ENCODE measurements around the gene PARD6B. TPM values are rescaled to one million over a fixed set of nuclear protein-coding genes. Genes with fewer than 3 reads are reported as not detected.
"Not testable (repeated sequence)": the region's sequence is repeated elsewhere in the genome, so short reads cannot be mapped to it uniquely, and the experiment has no call there.

Gene PARD6B
- total RNA-seq, 1 experiment from 2014 or later = 153 TPM

- Mint-ChIP-seq H3K4me1 (ENCODE audit: low read depth, unreplicated experiment) (peaks cover 11% of the 10 kb centered on the region), H3K9me3 (ENCODE audit: unreplicated experiment) (no peaks in the 10 kb centered on the region), H3K27me3 (ENCODE audit: insufficient read depth, unreplicated experiment) (no peaks in the 10 kb centered on the region), H3K36me3 (ENCODE audit: insufficient read depth, unreplicated experiment) (no peaks in the 10 kb centered on the region), H3K27ac (ENCODE audit: unreplicated experiment) (peak overlapping the region; percentile 2), H3K4me3 (ENCODE audit: unreplicated experiment) (no peak overlapping the region)
- ChIA-PET CTCF (interaction anchor here (0.6 to 1.9 kb wide), 8 partner anchors 8 to 95 kb away, joined by 3 to 11 read pairs (median 5); no protein-coding TSS in a partner anchor), POLR2A (interaction anchor here (1.2 kb wide), 1 partner anchor 15 kb away, joined by 4 read pairs; no protein-coding TSS in a partner anchor)
- H3K36me3 ChIP-seq (ENCODE audit: control insufficient read depth, insufficient read depth, low read length) = no peaks in the 10 kb centered on the region
- no TSS peak for BruUV-seq (replicated peaks)
- H3K9me3 ChIP-seq = no peaks in the 10 kb centered on the region
- no peaks in the 10 kb centered on the region for H3K27me3 ChIP-seq (replicated peaks; ENCODE audit: control insufficient read depth, insufficient read depth, low read length)
- no peak overlapping the region for H3K4me3 ChIP-seq (ENCODE audit: low read depth, low read length)
- DNase-seq = no peak
- H3K4me1 ChIP-seq = peaks cover 31% of the 10 kb centered on the region
- intact Hi-C loops (cut with micrococcal nuclease; ENCODE audit: unreplicated experiment) = no loop called here
- no peak for TF ChIP-seq CTCF (IDR thresholded peaks at IDR 0.05; ENCODE audit: insufficient read depth in 1 of 2, low read depth in 1 of 2, low read length in 1 of 2, severe bottlenecking in 1 of 2, unreplicated experiment in 1 of 2)
These were observed 36.1 kb upstream of the PARD6B start for GRCh38 chr20:50695135-50695872.

GRCh38 chr20:50698255-50698654, 33.1 kb upstream of the PARD6B start:
- CTCF ChIA-PET; H3K4me3 ChIP-seq (ENCODE audit: low read depth, low read length); POLR2A ChIA-PET; DNase-seq; H3K36me3 ChIP-seq (ENCODE audit: control insufficient read depth, insufficient read depth, low read length); intact Hi-C loops (cut with micrococcal nuclease; ENCODE audit: unreplicated experiment); H3K9me3 ChIP-seq; H3K4me3 Mint-ChIP-seq (ENCODE audit: unreplicated experiment); BruUV-seq (replicated peaks); H3K36me3 Mint-ChIP-seq (ENCODE audit: insufficient read depth, unreplicated experiment); H3K27me3 ChIP-seq (replicated peaks; ENCODE audit: control insufficient read depth, insufficient read depth, low read length); H3K27me3 Mint-ChIP-seq (ENCODE audit: insufficient read depth, unreplicated experiment); H3K9me3 Mint-ChIP-seq (ENCODE audit: unreplicated experiment); H3K27ac Mint-ChIP-seq (ENCODE audit: unreplicated experiment): not testable (repeated sequence)
- H3K4me1 ChIP-seq = peaks cover 46% of the 10 kb centered on the region
- peaks cover 34% of the 10 kb centered on the region for H3K4me1 Mint-ChIP-seq (ENCODE audit: low read depth, unreplicated experiment)

- CTCF ChIA-PET = no interaction called here
- Mint-ChIP-seq H3K9me3 (ENCODE audit: unreplicated experiment) (no peaks in the 10 kb centered on the region), H3K4me1 (ENCODE audit: low read depth, unreplicated experiment) (peaks cover 40% of the 10 kb centered on the region), H3K4me3 (ENCODE audit: unreplicated experiment) (no peak overlapping the region), H3K27ac (ENCODE audit: unreplicated experiment) (no peak overlapping the region), H3K27me3 (ENCODE audit: insufficient read depth, unreplicated experiment) (no peaks in the 10 kb centered on the region), H3K36me3 (ENCODE audit: insufficient read depth, unreplicated experiment) (no peaks in the 10 kb centered on the region)
- POLR2A ChIA-PET = no interaction called here
- intact Hi-C loops (cut with micrococcal nuclease; ENCODE audit: unreplicated experiment) = no loop called here
- no peaks in the 10 kb centered on the region for H3K36me3 ChIP-seq (ENCODE audit: control insufficient read depth, insufficient read depth, low read length)
- no peak overlapping the region for H3K4me3 ChIP-seq (ENCODE audit: low read depth, low read length)
- BruUV-seq (replicated peaks) = no TSS peak
- DNase-seq = no peak
- H3K27me3 ChIP-seq (replicated peaks; ENCODE audit: control insufficient read depth, insufficient read depth, low read length) = no peaks in the 10 kb centered on the region
- TF ChIP-seq CTCF (IDR thresholded peaks at IDR 0.05; ENCODE audit: insufficient read depth in 1 of 2, low read depth in 1 of 2, low read length in 1 of 2, severe bottlenecking in 1 of 2, unreplicated experiment in 1 of 2) = no peak
- peaks cover 48% of the 10 kb centered on the region for H3K4me1 ChIP-seq
- no peaks in the 10 kb centered on the region for H3K9me3 ChIP-seq
These were observed 31.7 kb upstream of the PARD6B start for GRCh38 chr20:50699688-50700087.
